ENCODE results near the gene SLC1A4. TPM values are rescaled to one million over a fixed set of nuclear protein-coding genes. Genes with fewer than 3 reads are reported as not detected.
"Not testable (repeated sequence)": the region's sequence is repeated elsewhere in the genome, so short reads cannot be mapped to it uniquely, and the experiment has no call there.

SLC1A4 gene
- total RNA-seq, 1 experiment from 2014 or later = 9.1 TPM

GRCh38 chr2:64957109-64957903, 31.9 kb upstream of the SLC1A4 start:
- H4K20me1 ChIP-seq (ENCODE audit: low read length) = no peaks in the 10 kb centered on the region
- no peaks in the 10 kb centered on the region for H3K9me3 ChIP-seq (ENCODE audit: low read length)
- DNase-seq (no peak), ATAC-seq (no peak)
- H3F3A ChIP-seq (ENCODE audit: low read length, unreplicated experiment) = no peaks in the 10 kb centered on the region
- CTCF ChIA-PET = no interaction called here
- H3K36me3 ChIP-seq (ENCODE audit: low read depth, low read length) = no peaks in the 10 kb centered on the region
- intact Hi-C loops (cut with micrococcal nuclease) = no loop called here
- H3K79me2 ChIP-seq (ENCODE audit: low read length) = no peaks in the 10 kb centered on the region
- no peak overlapping the region for H3K27ac ChIP-seq (ENCODE audit: low read length)
- BruUV-seq (replicated peaks) = no TSS peak
- H3K9me2 ChIP-seq (replicated peaks; ENCODE audit: low read length) = no peaks in the 10 kb centered on the region
- H3K27me3 ChIP-seq (ENCODE audit: low read length) = no peaks in the 10 kb centered on the region
- no peak for TF ChIP-seq EZH2 (IDR thresholded peaks at IDR 0.05; ENCODE audit: low read length, unreplicated experiment)
- no peak for TF ChIP-seq CTCF (conservative IDR thresholded peaks at IDR 0.05; ENCODE audit: low read depth, low read length)
- no peak for TF ChIP-seq EZH2phosphoT487 (IDR thresholded peaks at IDR 0.05; ENCODE audit: borderline replicate concordance, low read length)
- no peak overlapping the region for H3K9ac ChIP-seq (ENCODE audit: low read length)
- H3K4me1 ChIP-seq (ENCODE audit: insufficient read depth, low read length) = peaks cover 10% of the 10 kb centered on the region
- H3K4me2 ChIP-seq (ENCODE audit: low read length) = no peak overlapping the region
- no peak overlapping the region for H3K4me3 ChIP-seq (ENCODE audit: low read length)
- POLR2A ChIA-PET (ENCODE audit: unreplicated experiment) = no interaction called here
- H2AFZ ChIP-seq (ENCODE audit: low read length) = no peak overlapping the region

DNA sequence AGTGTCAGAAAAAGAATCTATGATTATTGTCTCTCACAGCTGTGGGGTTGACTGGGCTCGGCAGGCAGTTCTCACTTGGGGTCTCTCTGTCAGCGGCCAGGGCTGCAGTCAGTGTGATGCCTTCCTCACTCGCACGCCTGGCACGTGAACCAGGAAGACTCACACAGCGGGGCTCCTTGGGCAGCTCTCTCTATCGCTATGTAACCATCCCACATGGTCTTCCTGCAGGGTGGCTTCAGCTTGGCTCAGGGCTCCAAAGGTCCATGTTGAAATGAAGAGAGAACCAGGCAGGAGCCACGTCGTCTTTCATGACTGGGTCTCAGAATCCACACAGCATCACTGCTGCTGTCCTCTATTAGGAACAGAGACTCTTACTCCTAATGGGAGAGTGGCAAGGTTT, 30.6 kb upstream of the SLC1A4 start:
- Histone ChIP-seq H3K27ac (ENCODE audit: low read length) (no peak overlapping the region), H3K36me3 (ENCODE audit: low read depth, low read length) (no peaks in the 10 kb centered on the region), H3K9me2 (replicated peaks; ENCODE audit: low read length) (no peaks in the 10 kb centered on the region), H3K4me1 (ENCODE audit: insufficient read depth, low read length) (no peaks in the 10 kb centered on the region), H3K4me3 (ENCODE audit: low read length) (no peak overlapping the region), H4K20me1 (ENCODE audit: low read length) (no peaks in the 10 kb centered on the region), H3K79me2 (ENCODE audit: low read length) (no peaks in the 10 kb centered on the region), H3K9me3 (ENCODE audit: low read length) (no peaks in the 10 kb centered on the region), H3F3A (ENCODE audit: low read length, unreplicated experiment) (no peaks in the 10 kb centered on the region), H3K27me3 (ENCODE audit: low read length) (no peaks in the 10 kb centered on the region), H2AFZ (ENCODE audit: low read length) (no peak overlapping the region), H3K4me2 (ENCODE audit: low read length) (no peak overlapping the region), H3K9ac (ENCODE audit: low read length) (no peak overlapping the region)
- POLR2A ChIA-PET (ENCODE audit: unreplicated experiment) = no interaction called here
- BruUV-seq (replicated peaks) = no TSS peak
- intact Hi-C loops (cut with micrococcal nuclease) = no loop called here
- TF ChIP-seq EZH2phosphoT487 (IDR thresholded peaks at IDR 0.05; ENCODE audit: borderline replicate concordance, low read length) = no peak
- no peak for TF ChIP-seq EZH2 (IDR thresholded peaks at IDR 0.05; ENCODE audit: low read length, unreplicated experiment)
- no peak for TF ChIP-seq CTCF (conservative IDR thresholded peaks at IDR 0.05; ENCODE audit: low read depth, low read length)
- CTCF ChIA-PET = no interaction called here
- no peak for DNase-seq
- no peak for ATAC-seq

GRCh38 chr2:64960819-64961218, 28.4 kb upstream of the SLC1A4 start:
- DNase-seq (no peak), ATAC-seq (no peak)
- Histone ChIP-seq H3F3A (ENCODE audit: low read length, unreplicated experiment) (no peaks in the 10 kb centered on the region), H3K9me3 (ENCODE audit: low read length) (no peaks in the 10 kb centered on the region), H3K4me1 (ENCODE audit: insufficient read depth, low read length) (no peaks in the 10 kb centered on the region), H3K36me3 (ENCODE audit: low read depth, low read length) (no peaks in the 10 kb centered on the region), H3K9ac (ENCODE audit: low read length) (no peak overlapping the region), H3K4me2 (ENCODE audit: low read length) (no peak overlapping the region), H4K20me1 (ENCODE audit: low read length) (no peaks in the 10 kb centered on the region), H3K79me2 (ENCODE audit: low read length) (no peaks in the 10 kb centered on the region), H3K4me3 (ENCODE audit: low read length) (no peak overlapping the region), H3K27ac (ENCODE audit: low read length) (no peak overlapping the region), H3K27me3 (ENCODE audit: low read length) (no peaks in the 10 kb centered on the region), H2AFZ (ENCODE audit: low read length) (no peak overlapping the region), H3K9me2 (replicated peaks; ENCODE audit: low read length) (no peaks in the 10 kb centered on the region)
- no peak for TF ChIP-seq EZH2 (IDR thresholded peaks at IDR 0.05; ENCODE audit: low read length, unreplicated experiment)
- TF ChIP-seq EZH2phosphoT487 (IDR thresholded peaks at IDR 0.05; ENCODE audit: borderline replicate concordance, low read length) = no peak
- no peak for TF ChIP-seq CTCF (conservative IDR thresholded peaks at IDR 0.05; ENCODE audit: low read depth, low read length)
- BruUV-seq (replicated peaks) = no TSS peak
- intact Hi-C loops (cut with micrococcal nuclease) = no loop called here
- POLR2A ChIA-PET (ENCODE audit: unreplicated experiment) = no interaction called here
- CTCF ChIA-PET = no interaction called here

- BruUV-seq (replicated peaks); H4K20me1 ChIP-seq (ENCODE audit: low read length); H3K36me3 ChIP-seq (ENCODE audit: low read depth, low read length); H3K9ac ChIP-seq (ENCODE audit: low read length); CTCF ChIA-PET; intact Hi-C loops (cut with micrococcal nuclease); H3K9me2 ChIP-seq (replicated peaks; ENCODE audit: low read length); H3K4me2 ChIP-seq (ENCODE audit: low read length); H3F3A ChIP-seq (ENCODE audit: low read length, unreplicated experiment); ATAC-seq; H3K9me3 ChIP-seq (ENCODE audit: low read length); H3K4me1 ChIP-seq (ENCODE audit: insufficient read depth, low read length); DNase-seq; H3K79me2 ChIP-seq (ENCODE audit: low read length); POLR2A ChIA-PET (ENCODE audit: unreplicated experiment); H3K4me3 ChIP-seq (ENCODE audit: low read length); H2AFZ ChIP-seq (ENCODE audit: low read length); H3K27me3 ChIP-seq (ENCODE audit: low read length); H3K27ac ChIP-seq (ENCODE audit: low read length): not testable (repeated sequence)
Observed at GRCh38 chr2:64963138-64963537, 26.1 kb upstream of the SLC1A4 start.
